Cerebellar cortex (tissue), 1 donor: Measurements from ENCODE around the gene PTPRN2.

Experiments
- DNase-seq: peaks from one replicate; pipeline ENCODE4 v3.0.0-alpha.2; 2015; ENCODE audit warnings: low spot score

PTPRN2 gene

GRCh38 chr7:157809863-157810851, 777.5 kb downstream of the PTPRN2 start:
- no peak for DNase-seq

GRCh38 chr7:157809154-157809862, 778.3 kb downstream of the PTPRN2 start:
- DNase-seq = no peak

- no peak for DNase-seq
These were observed 779.6 kb downstream of the PTPRN2 start for GRCh38 chr7:157808042-157808441.

- no peak for DNase-seq
These were observed 780.1 kb downstream of the PTPRN2 start for GRCh38 chr7:157807510-157807909.

GRCh38 chr7:157806711-157807110, 780.9 kb downstream of the PTPRN2 start:
- DNase-seq = no peak

GRCh38 chr7:157805713-157806112, 781.9 kb downstream of the PTPRN2 start:
- no peak for DNase-seq

- DNase-seq = no peak
These were observed 783.7 kb downstream of the PTPRN2 start for GRCh38 chr7:157803906-157804305.

- DNase-seq = no peak
These were observed 785.5 kb downstream of the PTPRN2 start for GRCh38 chr7:157801971-157802675.

GRCh38 chr7:157801113-157801512, 786.5 kb downstream of the PTPRN2 start:
- no peak for DNase-seq

GRCh38 chr7:157800281-157800680, 787.3 kb downstream of the PTPRN2 start:
- DNase-seq = no peak

- no peak for DNase-seq
These were observed 788.4 kb downstream of the PTPRN2 start for GRCh38 chr7:157799076-157799685.

GRCh38 chr7:157797361-157797760, 790.3 kb downstream of the PTPRN2 start:
- no peak for DNase-seq

GRCh38 chr7:157796846-157797245, 790.8 kb downstream of the PTPRN2 start:
- DNase-seq = no peak

GRCh38 chr7:157795643-157796042, 792.0 kb downstream of the PTPRN2 start:
- no peak for DNase-seq

- no peak for DNase-seq
These were observed 792.4 kb downstream of the PTPRN2 start for GRCh38 chr7:157795199-157795598.

GRCh38 chr7:157794746-157795065, 792.9 kb downstream of the PTPRN2 start:
- DNase-seq = no peak

GRCh38 chr7:157793973-157794745, 793.5 kb downstream of the PTPRN2 start:
- DNase-seq = no peak

- no peak for DNase-seq
These were observed 794.6 kb downstream of the PTPRN2 start for GRCh38 chr7:157793087-157793353.

GRCh38 chr7:157792241-157793086, 795.2 kb downstream of the PTPRN2 start:
- no peak for DNase-seq

- no peak for DNase-seq
These were observed 796.0 kb downstream of the PTPRN2 start for GRCh38 chr7:157791666-157792065.

- no peak for DNase-seq
These were observed 796.4 kb downstream of the PTPRN2 start for GRCh38 chr7:157791261-157791660.
